Endothelial cell of umbilical vein (primary cell): Measurements from ENCODE around the gene FNBP1L. TPM values are rescaled to one million over a fixed set of nuclear protein-coding genes. Genes with fewer than 3 reads are reported as not detected.

ENCODE experiments used
- BruUV-seq: library from RNA; stranded (reverse); fragments of 400-500 nt; replicated peaks from 2 replicates; lab custom pipeline; 2021; lab: Mats Ljungman, UMichigan
- CTCF ChIA-PET: fragments of 300-600, 350-600 bp; sonication (Branson Sonifier 250); formaldehyde crosslinking; loops from one replicate; lab custom pipeline; 2021; ENCODE audit warnings: antibody characterized with exemption, inconsistent platforms; lab: Charles Lee
- POLR2A ChIA-PET: fragments of 300-600, 350-600 bp; sonication (Branson Sonifier 250); formaldehyde crosslinking; loops from one replicate; lab custom pipeline; 2021; ENCODE audit warnings: antibody characterized with exemption, inconsistent platforms; lab: Charles Lee
- DNase-seq: peaks from one replicate; pipeline ENCODE4 v3.0.0-alpha.2; 2011; ENCODE audit warnings: low read depth, low spot score
- FAIRE-seq: peaks from 2 replicates; lab custom pipeline; 2011; peaks lifted over from hg19 to GRCh38; lab: Jason Lieb, UNC
- H2AFZ ChIP-seq: 2 replicates; pipeline ENCODE4 v1.6.0; 2012; ENCODE audit warnings: low read depth, low read length, control low read depth, inconsistent platforms
- H3K27ac ChIP-seq: 2 replicates; pipeline ENCODE4 v1.5.1; 2011; ENCODE audit warnings: low read depth, mild to moderate bottlenecking, control low read depth, low read length, moderate library complexity; ENCODE audit not compliant: insufficient read depth
- H3K27me3 ChIP-seq, 2 experiments: 2 replicates each; pipeline versions ENCODE4 v1.6.0 to v1.6.1; 2011; ENCODE audit warnings: low read length in 2 of 2, mixed read lengths in 1 of 2; ENCODE audit not compliant: control insufficient read depth in 2 of 2, insufficient read depth in 2 of 2
- H3K36me3 ChIP-seq, 2 experiments: 2 replicates in 1 of 2; 3 replicates in 1 of 2; pipeline ENCODE4 v1.5.1; 2011; ENCODE audit warnings: low read length in 2 of 2, mild to moderate bottlenecking in 1 of 2, moderate library complexity in 1 of 2; ENCODE audit not compliant: control insufficient read depth in 2 of 2, insufficient read depth in 2 of 2; ENCODE audit errors: extremely low read depth in 1 of 2
- H3K4me1 ChIP-seq: 3 replicates; pipeline ENCODE4 v1.5.1; 2011; ENCODE audit warnings: mild to moderate bottlenecking, low read length; ENCODE audit not compliant: control insufficient read depth, insufficient read depth; ENCODE audit errors: extremely low read depth
- H3K4me2 ChIP-seq: 2 replicates; pipeline ENCODE4 v1.6.1; 2011; ENCODE audit warnings: low read length, control low read depth, mixed read lengths; ENCODE audit not compliant: insufficient read depth
- H3K4me3 ChIP-seq, 3 experiments: fragments of 200-600 bp in 1 of 3; sonication (generic), shearing (Covaris generic) in 1 of 3; replicated peaks in 1 of 3; 2 replicates each; pipeline ENCODE4 v1.5.1; 2011 to 2016; ENCODE audit warnings: control low read depth in 3 of 3, low read length in 3 of 3, mild to moderate bottlenecking in 2 of 3, inconsistent platforms in 1 of 3, low read depth in 1 of 3, moderate library complexity in 1 of 3; ENCODE audit not compliant: insufficient read depth in 1 of 3
- H3K79me2 ChIP-seq: 2 replicates; pipeline ENCODE4 v1.6.0; 2012; ENCODE audit warnings: low read length, inconsistent platforms; ENCODE audit not compliant: control insufficient read depth, insufficient read depth
- H3K9ac ChIP-seq: replicated peaks from 2 replicates; pipeline ENCODE3; 2011; ENCODE audit warnings: low read length, control low read depth; ENCODE audit not compliant: insufficient read depth; ENCODE audit errors: extremely low read depth
- H3K9me1 ChIP-seq: replicated peaks from 3 replicates; pipeline ENCODE4 v1.6.0; 2011; ENCODE audit warnings: mild to moderate bottlenecking, low read length; ENCODE audit not compliant: control insufficient read depth, insufficient read depth; ENCODE audit errors: extremely low read depth
- H3K9me3 ChIP-seq: replicated peaks from 2 replicates; pipeline ENCODE4 v1.5.1; 2012; ENCODE audit warnings: low read length, inconsistent platforms; ENCODE audit not compliant: control insufficient read depth, insufficient read depth
- H4K20me1 ChIP-seq: replicated peaks from 2 replicates; pipeline ENCODE3; 2011; ENCODE audit warnings: mild to moderate bottlenecking, low read length; ENCODE audit not compliant: control insufficient read depth, insufficient read depth; ENCODE audit errors: extremely low read depth
- EZH2 ChIP-seq: IDR thresholded peaks from 2 replicates; pipeline ENCODE4 v1.6.1; 2012; ENCODE audit warnings: borderline replicate concordance, low read depth, mild to moderate bottlenecking, moderate library complexity, low read length, inconsistent platforms; ENCODE audit not compliant: severe bottlenecking
- FOS ChIP-seq: IDR thresholded peaks from 2 replicates; pipeline ENCODE4 v1.6.1; 2011; ENCODE audit warnings: mild to moderate bottlenecking, low read length, moderate library complexity, borderline replicate concordance; ENCODE audit not compliant: insufficient read depth
- GATA2 ChIP-seq: IDR thresholded peaks from 2 replicates; pipeline ENCODE4 v1.7.0; 2011; ENCODE audit warnings: low read depth, mild to moderate bottlenecking, moderate library complexity, mixed read lengths, low read length; ENCODE audit not compliant: insufficient read length, insufficient read depth
- JUN ChIP-seq: IDR thresholded peaks from 2 replicates; pipeline ENCODE4 v1.6.1; 2011; ENCODE audit warnings: borderline replicate concordance, low read depth; ENCODE audit not compliant: insufficient read length, insufficient read depth
- MYC ChIP-seq: IDR thresholded peaks from one replicate; pipeline ENCODE4 v1.6.1; 2011; ENCODE audit warnings: mild to moderate bottlenecking, low read depth, low read length
- POLR2A ChIP-seq: IDR thresholded peaks from 2 replicates; pipeline ENCODE4 v1.6.1; 2012; ENCODE audit warnings: low read depth, mild to moderate bottlenecking, control low read depth, low read length
- POLR2AphosphoS5 ChIP-seq: IDR thresholded peaks from 2 replicates; pipeline ENCODE4 v1.6.1; 2012; ENCODE audit warnings: low read depth, mild to moderate bottlenecking, control low read depth, low read length, moderate library complexity; ENCODE audit not compliant: insufficient read depth
- dilution Hi-C: fragments of 300-500 bp; cut with MboI; formaldehyde crosslinking; loops from one replicate; pipeline ENCODE4 v1.15.0; 2019; ENCODE audit warnings: low sequenced_read_pairs; ENCODE audit not compliant: extremely low pct_ligation_motif_present
- intact Hi-C: fragments of 100-400 bp; cut with micrococcal nuclease; formaldehyde crosslinking; loops from one replicate; pipeline ENCODE4 v1.10.0; 2022
- polyA plus RNA-seq, 4 experiments: library from polyadenylated mRNA; depleted of rRNA in 3 of 4; stranded (reverse) in 3 of 4; unstranded in 1 of 4; fragments of >200 nt; gene quantifications; 2 replicates each; pipeline versions ENCODE4 v1.2.1 to v1.2.3, GENCODE V29; 2011 to 2012; ENCODE audit warnings: missing spikeins in 1 of 4
- total RNA-seq: library from RNA; stranded (reverse); gene quantifications from 2 replicates; pipeline ENCODE4 v1.2.3, GENCODE V29; 2021
- TF ChIP-seq, protein P1 (sequence below), 2 donors: IDR thresholded peaks; 1 replicate in 1 of 2; 2 replicates in 1 of 2; pipeline ENCODE4 v1.5.1; 2011; ENCODE audit warnings: low read length in 2 of 2, mild to moderate bottlenecking in 2 of 2, moderate library complexity in 2 of 2, control low read depth in 1 of 2, inconsistent platforms in 1 of 2, low read depth in 1 of 2; ENCODE audit not compliant: insufficient read depth in 1 of 2; ENCODE audit errors: extremely low read depth in 1 of 2
- TF ChIP-seq, protein P2 (sequence below): IDR thresholded peaks from 2 replicates; pipeline ENCODE4 v1.6.1; 2011; ENCODE audit not compliant: insufficient read depth, insufficient read length

Gene FNBP1L
- total and polyA plus RNA-seq, 2 donors (not counting 3 experiments of a cell fraction or from before 2014, with no cell fraction given), result 28.1 to 56.4 TPM

DNA sequence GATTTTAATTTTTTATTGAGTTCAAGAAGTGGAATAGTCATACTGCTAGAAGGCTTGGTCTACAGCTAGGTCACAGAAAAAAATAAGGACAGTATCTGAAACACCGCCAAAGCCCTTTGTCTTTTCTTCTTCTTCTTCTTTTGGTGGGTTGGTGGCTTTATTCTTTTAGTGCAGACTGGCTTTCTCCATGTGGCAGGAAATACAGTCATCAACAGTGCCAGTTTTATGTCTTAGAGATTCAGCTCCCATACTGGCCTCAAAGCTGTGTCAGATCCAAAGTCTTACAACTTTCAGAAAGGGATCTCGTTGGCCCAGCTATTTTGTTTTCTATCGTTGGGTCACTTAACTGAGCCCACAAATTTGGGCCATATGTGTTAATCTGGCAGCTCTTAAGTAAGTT lies 58.2 kb downstream of the FNBP1L start:
- H3K4me1 ChIP-seq, result peaks cover 4% of the 10 kb centered on the region
- DNase-seq (peak; percentile 29), FAIRE-seq (no peak)
- H4K20me1 ChIP-seq, result peaks cover 6% of the 10 kb centered on the region
- H3K9me3 ChIP-seq, result no peaks in the 10 kb centered on the region
- H3K27ac ChIP-seq, result no peak overlapping the region
- H2AFZ ChIP-seq, result no peak overlapping the region
- dilution Hi-C loops, result no loop called here
- ChIA-PET CTCF (interaction anchor here (1.1 to 1.4 kb wide), 2 partner anchors 11 to 201 kb away, joined by 3 read pairs; no protein-coding TSS in a partner anchor), POLR2A (no interaction called here)
- H3K9ac ChIP-seq, result no peak overlapping the region
- no TSS peak for BruUV-seq
- no peaks in the 10 kb centered on the region for H3K9me1 ChIP-seq
- H3K4me2 ChIP-seq, result no peak overlapping the region
- no peaks in the 10 kb centered on the region for H3K36me3 ChIP-seq
- peaks cover 20% of the 10 kb centered on the region for H3K79me2 ChIP-seq
- no peak for TF ChIP-seq POLR2AphosphoS5
- TF ChIP-seq FOS, result peak; percentile 47
- intact Hi-C loops, result no loop called here
- H3K27me3 ChIP-seq, result no peaks in the 10 kb centered on the region
- no peak overlapping the region for H3K4me3 ChIP-seq

DNA sequence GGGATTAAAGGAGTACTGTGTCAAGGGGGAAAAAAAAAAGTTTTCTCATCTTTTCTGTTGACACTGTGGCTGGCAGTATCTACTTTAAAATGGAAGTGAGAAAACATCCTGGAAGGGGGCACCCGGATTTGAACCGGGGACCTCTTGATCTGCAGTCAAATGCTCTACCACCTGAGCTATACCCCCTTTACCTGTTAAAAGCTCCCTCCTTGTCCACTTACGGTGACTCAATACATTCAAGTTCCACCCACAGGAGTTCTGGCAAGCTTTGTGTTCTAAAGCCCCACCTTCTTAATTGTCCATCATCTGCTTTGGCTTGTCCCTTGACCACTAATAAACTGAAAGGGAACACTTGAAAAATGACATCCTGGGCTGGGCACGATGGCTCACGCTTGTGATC lies 68.2 kb downstream of the FNBP1L start:
- Histone ChIP-seq H4K20me1 (no peaks in the 10 kb centered on the region), H3K27me3 (no peaks in the 10 kb centered on the region), H3K9me3 (no peaks in the 10 kb centered on the region), H3K9me1 (no peaks in the 10 kb centered on the region), H3K4me2 (no peak overlapping the region), H2AFZ (no peak overlapping the region), H3K9ac (no peak overlapping the region), H3K27ac (no peak overlapping the region), H3K36me3 (no peaks in the 10 kb centered on the region), H3K4me1 (no peaks in the 10 kb centered on the region), H3K79me2 (peaks cover 4% of the 10 kb centered on the region), H3K4me3 (no peak overlapping the region)
- CTCF ChIA-PET, result no interaction called here
- intact Hi-C loops, result loop anchor here (1.0 kb wide), 1 partner anchor 9 kb away; no protein-coding TSS in a partner anchor
- BruUV-seq, result no TSS peak
- POLR2A ChIA-PET, result no interaction called here
- no peak for DNase-seq
- no peak for FAIRE-seq
- dilution Hi-C loops, result no loop called here
- no peak for TF ChIP-seq GATA2
- no peak for TF ChIP-seq POLR2A
- TF ChIP-seq, protein P1, sequence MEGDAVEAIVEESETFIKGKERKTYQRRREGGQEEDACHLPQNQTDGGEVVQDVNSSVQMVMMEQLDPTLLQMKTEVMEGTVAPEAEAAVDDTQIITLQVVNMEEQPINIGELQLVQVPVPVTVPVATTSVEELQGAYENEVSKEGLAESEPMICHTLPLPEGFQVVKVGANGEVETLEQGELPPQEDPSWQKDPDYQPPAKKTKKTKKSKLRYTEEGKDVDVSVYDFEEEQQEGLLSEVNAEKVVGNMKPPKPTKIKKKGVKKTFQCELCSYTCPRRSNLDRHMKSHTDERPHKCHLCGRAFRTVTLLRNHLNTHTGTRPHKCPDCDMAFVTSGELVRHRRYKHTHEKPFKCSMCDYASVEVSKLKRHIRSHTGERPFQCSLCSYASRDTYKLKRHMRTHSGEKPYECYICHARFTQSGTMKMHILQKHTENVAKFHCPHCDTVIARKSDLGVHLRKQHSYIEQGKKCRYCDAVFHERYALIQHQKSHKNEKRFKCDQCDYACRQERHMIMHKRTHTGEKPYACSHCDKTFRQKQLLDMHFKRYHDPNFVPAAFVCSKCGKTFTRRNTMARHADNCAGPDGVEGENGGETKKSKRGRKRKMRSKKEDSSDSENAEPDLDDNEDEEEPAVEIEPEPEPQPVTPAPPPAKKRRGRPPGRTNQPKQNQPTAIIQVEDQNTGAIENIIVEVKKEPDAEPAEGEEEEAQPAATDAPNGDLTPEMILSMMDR (IDR thresholded peaks at IDR 0.05; ENCODE audit: extremely low read depth in 1 of 2, insufficient read depth in 1 of 2, low read depth in 1 of 2, low read length in 2 of 2), result no peak
- no peak for TF ChIP-seq FOS
- TF ChIP-seq POLR2AphosphoS5, result no peak
- TF ChIP-seq JUN, result no peak
- TF ChIP-seq MYC, result no peak
- no peak for TF ChIP-seq EZH2
- TF ChIP-seq, protein P2, sequence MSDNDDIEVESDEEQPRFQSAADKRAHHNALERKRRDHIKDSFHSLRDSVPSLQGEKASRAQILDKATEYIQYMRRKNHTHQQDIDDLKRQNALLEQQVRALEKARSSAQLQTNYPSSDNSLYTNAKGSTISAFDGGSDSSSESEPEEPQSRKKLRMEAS, result no peak
